Measurements from ENCODE around the gene RND3. TPM values are rescaled to one million over a fixed set of nuclear protein-coding genes. Genes with fewer than 3 reads are reported as not detected.

The RND3 gene
- total RNA-seq, 4 donors from 2014 or later, result 41.3 to 214 (median 103) TPM

DNA sequence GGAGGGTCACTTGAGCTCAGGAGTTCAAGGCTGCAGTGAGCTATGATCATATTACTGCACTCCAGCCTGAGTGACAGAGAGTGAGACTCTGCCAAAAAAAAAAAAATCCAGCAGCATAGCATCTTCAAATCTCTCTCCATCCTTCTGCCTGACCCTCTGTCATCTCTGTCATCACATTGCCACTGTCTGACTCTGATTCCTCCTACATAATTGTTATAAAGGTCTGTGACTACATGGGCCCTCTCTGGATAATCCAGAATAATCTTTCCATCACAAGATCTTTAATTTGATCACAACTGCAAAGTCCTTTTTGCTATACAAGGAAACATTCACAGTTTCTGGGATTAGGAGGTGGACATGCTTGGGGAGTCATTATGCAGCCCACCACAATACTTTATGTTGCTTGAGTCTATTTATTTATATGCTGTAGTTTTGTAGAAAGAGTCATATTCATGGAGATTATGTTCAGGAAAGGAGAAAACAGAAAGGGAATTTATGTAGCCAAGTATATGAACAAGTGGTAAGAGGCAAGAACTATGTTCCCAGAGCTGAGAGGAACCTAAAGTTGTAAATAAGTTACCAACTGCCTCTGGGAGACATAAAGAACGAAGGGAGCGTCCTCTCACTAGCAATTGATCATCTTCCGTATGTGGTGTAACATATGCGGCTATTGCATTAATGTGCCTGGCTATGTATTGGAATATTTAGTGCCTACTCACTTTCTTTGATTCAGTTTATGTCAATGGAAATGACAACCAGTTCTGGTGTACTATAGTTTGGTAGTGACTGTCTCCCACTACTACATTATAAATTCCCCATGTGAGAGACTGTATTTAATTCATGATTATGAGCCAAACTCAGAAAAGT is 21.5 kb downstream of the RND3 start:
- ATAC-seq (ENCODE audit: low FRiP score), result no peak
- TF ChIP-seq, protein P1, sequence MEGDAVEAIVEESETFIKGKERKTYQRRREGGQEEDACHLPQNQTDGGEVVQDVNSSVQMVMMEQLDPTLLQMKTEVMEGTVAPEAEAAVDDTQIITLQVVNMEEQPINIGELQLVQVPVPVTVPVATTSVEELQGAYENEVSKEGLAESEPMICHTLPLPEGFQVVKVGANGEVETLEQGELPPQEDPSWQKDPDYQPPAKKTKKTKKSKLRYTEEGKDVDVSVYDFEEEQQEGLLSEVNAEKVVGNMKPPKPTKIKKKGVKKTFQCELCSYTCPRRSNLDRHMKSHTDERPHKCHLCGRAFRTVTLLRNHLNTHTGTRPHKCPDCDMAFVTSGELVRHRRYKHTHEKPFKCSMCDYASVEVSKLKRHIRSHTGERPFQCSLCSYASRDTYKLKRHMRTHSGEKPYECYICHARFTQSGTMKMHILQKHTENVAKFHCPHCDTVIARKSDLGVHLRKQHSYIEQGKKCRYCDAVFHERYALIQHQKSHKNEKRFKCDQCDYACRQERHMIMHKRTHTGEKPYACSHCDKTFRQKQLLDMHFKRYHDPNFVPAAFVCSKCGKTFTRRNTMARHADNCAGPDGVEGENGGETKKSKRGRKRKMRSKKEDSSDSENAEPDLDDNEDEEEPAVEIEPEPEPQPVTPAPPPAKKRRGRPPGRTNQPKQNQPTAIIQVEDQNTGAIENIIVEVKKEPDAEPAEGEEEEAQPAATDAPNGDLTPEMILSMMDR (IDR thresholded peaks at IDR 0.05), result no peak
- no peak for DNase-seq (ENCODE audit: low spot score)

GRCh38 chr2:150464986-150465385 is 22.5 kb downstream of the RND3 start:
- DNase-seq (ENCODE audit: low spot score), result no peak
- ATAC-seq (ENCODE audit: low FRiP score), result no peak
- TF ChIP-seq, protein P1 (IDR thresholded peaks at IDR 0.05), result no peak

DNA sequence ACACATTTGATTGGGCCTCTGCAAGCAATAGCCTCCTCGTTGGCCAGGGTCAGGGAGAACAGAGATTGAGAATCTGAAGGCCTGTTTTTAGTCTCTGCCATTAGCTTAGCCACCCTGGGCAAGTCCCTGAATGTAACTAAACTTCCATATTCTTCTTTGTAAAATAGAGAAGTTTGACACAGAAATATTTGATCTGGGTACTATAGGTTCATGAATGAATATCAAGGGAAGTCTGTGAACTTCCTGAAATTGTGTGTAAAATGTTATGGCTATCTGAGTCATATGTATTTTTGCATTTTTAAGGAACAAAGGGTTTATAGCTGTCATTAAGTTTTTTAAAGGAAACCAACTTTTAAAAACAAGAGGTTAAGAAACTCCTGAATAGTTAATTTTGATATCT is 23.2 kb downstream of the RND3 start:
- no peak for DNase-seq (ENCODE audit: low spot score)
- TF ChIP-seq, protein P1 (IDR thresholded peaks at IDR 0.05), result no peak
- no peak for ATAC-seq (ENCODE audit: low FRiP score)

- no peak for DNase-seq (ENCODE audit: low spot score)
- no peak for ATAC-seq (ENCODE audit: low FRiP score)
- TF ChIP-seq, protein P1 (IDR thresholded peaks at IDR 0.05), result no peak
Observed at GRCh38 chr2:150462770-150463169, 24.7 kb downstream of the RND3 start.

- ATAC-seq (ENCODE audit: low FRiP score), result no peak
- no peak for DNase-seq (ENCODE audit: low spot score)
- TF ChIP-seq, protein P1 (IDR thresholded peaks at IDR 0.05), result no peak
Observed at GRCh38 chr2:150459281-150459680, 28.2 kb downstream of the RND3 start.

DNA sequence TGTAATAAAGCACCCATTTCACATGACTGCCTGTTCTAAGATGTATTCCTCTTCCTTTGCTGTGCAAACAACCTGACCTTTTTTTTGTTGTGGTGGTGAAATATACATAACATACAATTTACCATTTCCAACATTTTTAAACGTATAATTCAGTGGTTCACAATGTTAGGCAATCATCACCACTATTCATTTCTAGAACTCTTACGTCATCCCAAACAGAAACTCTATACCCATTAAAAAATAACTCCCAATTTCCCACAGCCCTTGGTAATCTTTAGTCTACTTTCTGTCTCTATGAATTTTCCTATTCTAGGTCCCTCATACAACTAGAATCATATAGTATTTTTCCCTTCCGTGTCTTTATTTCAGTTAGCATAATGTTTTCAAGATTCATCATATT is 36.7 kb downstream of the RND3 start:
- DNase-seq (ENCODE audit: low spot score), result no peak
- no peak for ATAC-seq (ENCODE audit: low FRiP score)
- TF ChIP-seq, protein P1 (IDR thresholded peaks at IDR 0.05), result no peak

GRCh38 chr2:150449856-150450255 is 37.6 kb downstream of the RND3 start:
- no peak for ATAC-seq (ENCODE audit: low FRiP score)
- no peak for DNase-seq (ENCODE audit: low spot score)
- TF ChIP-seq, protein P1 (IDR thresholded peaks at IDR 0.05), result no peak
